Uterus (tissue), 4 donors: ENCODE measurements around the gene TOMM6. TPM values are rescaled to one million over a fixed set of nuclear protein-coding genes. Genes with fewer than 3 reads are reported as not detected.

ENCODE experiments used
- DNase-seq, 2 donors: peaks; one replicate each; pipeline ENCODE4 v3.0.0-alpha.2; 2019 to 2020
- H3K27ac ChIP-seq, 2 donors: fragments of 200-600 bp; sonication (generic); 1 replicate in 1 of 2; 2 replicates in 1 of 2; pipeline ENCODE4 v1.5.1; 2016 to 2018
- H3K27me3 ChIP-seq, 2 donors: fragments of 200-600 bp; sonication (generic); one replicate each; pipeline ENCODE4 v1.5.1; 2018 to 2019; ENCODE audit warnings: control low read depth in 1 of 2
- H3K36me3 ChIP-seq, 2 donors: fragments of 200-600 bp; sonication (generic); one replicate each; pipeline ENCODE4 v1.5.1; 2019; ENCODE audit warnings: control low read depth in 1 of 2
- H3K4me1 ChIP-seq, 2 donors: fragments of 200-600 bp; sonication (generic); one replicate each; pipeline ENCODE4 v1.5.1; 2018 to 2019; ENCODE audit warnings: control low read depth in 1 of 2
- H3K4me3 ChIP-seq, 2 donors: fragments of 200-600 bp; sonication (generic); 1 replicate in 1 of 2; 2 replicates in 1 of 2; pipeline ENCODE4 v1.5.1; 2018 to 2019; ENCODE audit warnings: mild to moderate bottlenecking in 1 of 2
- H3K9me3 ChIP-seq, 2 donors: fragments of 200-600 bp; sonication (generic); one replicate each; pipeline ENCODE4 v1.5.1; 2019; ENCODE audit warnings: control low read depth in 1 of 2
- POLR2A ChIP-seq, 2 donors: fragments of 450-650 bp; IDR thresholded peaks; one replicate each; pipeline ENCODE4 v1.6.1; 2016; ENCODE audit warnings: antibody characterized with exemption in 2 of 2, mild to moderate bottlenecking in 1 of 2, moderate library complexity in 1 of 2
- intact Hi-C: fragments of 100-400 bp; cut with DNase I; formaldehyde crosslinking; loops from one replicate; pipeline ENCODE4 v1.15.1; 2023; ENCODE audit warnings: low total_unique reads
- small RNA-seq: library from RNA; depleted of rRNA; stranded (forward); fragments of <200 nt; gene quantifications from one replicate; pipeline ENCODE3, GENCODE V24; 2016
- total RNA-seq, 4 donors: library from RNA; depleted of rRNA in 3 of 4; stranded (reverse); fragments of >200 nt in 3 of 4; gene quantifications; one replicate each; pipeline versions ENCODE4 v1.1.0 to v1.2.4, GENCODE V29; 2014 to 2023
- TF ChIP-seq, protein P1 (sequence below), 4 experiments: fragments of 200-600 bp in 2 of 4; fragments of 450-650 bp in 2 of 4; sonication (generic) in 2 of 4; IDR thresholded peaks; one replicate each; pipeline ENCODE4 v1.5.1; 2016 to 2019; ENCODE audit warnings: antibody characterized with exemption in 4 of 4, mild to moderate bottlenecking in 2 of 4, moderate library complexity in 1 of 4
- donor health status: DM: yes; HTN: yes; CAD: no.

TOMM6 gene
- total RNA-seq, 4 donors from 2014 or later, result 53.1 to 164 (median 96.0) TPM

DNA sequence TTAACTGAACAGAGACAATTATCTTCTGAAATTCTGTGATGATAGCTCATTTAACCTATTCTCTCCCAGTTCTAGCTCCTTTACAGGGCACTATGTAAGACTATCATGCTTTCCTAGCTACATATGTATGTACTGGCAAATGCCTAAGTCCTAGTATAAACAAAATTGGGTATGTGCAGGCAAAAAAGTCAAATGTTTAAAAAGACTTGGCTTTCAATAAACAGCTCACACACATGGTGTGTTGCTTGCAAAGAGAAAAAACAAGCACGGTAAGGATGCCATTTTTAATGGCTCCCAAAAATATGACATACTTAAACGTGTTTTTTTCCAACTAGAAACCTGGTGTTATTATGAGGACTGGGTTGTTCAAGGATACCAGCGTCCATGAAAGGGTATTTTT, 44.8 kb downstream of the TOMM6 start:
- Histone ChIP-seq H3K27ac (no peak overlapping the region), H3K9me3 (no peaks in the 10 kb centered on the region), H3K36me3 (no peaks in the 10 kb centered on the region), H3K4me1 (no peaks in the 10 kb centered on the region), H3K27me3 (no peaks in the 10 kb centered on the region), H3K4me3 (no peak overlapping the region)
- TF ChIP-seq, protein P1, sequence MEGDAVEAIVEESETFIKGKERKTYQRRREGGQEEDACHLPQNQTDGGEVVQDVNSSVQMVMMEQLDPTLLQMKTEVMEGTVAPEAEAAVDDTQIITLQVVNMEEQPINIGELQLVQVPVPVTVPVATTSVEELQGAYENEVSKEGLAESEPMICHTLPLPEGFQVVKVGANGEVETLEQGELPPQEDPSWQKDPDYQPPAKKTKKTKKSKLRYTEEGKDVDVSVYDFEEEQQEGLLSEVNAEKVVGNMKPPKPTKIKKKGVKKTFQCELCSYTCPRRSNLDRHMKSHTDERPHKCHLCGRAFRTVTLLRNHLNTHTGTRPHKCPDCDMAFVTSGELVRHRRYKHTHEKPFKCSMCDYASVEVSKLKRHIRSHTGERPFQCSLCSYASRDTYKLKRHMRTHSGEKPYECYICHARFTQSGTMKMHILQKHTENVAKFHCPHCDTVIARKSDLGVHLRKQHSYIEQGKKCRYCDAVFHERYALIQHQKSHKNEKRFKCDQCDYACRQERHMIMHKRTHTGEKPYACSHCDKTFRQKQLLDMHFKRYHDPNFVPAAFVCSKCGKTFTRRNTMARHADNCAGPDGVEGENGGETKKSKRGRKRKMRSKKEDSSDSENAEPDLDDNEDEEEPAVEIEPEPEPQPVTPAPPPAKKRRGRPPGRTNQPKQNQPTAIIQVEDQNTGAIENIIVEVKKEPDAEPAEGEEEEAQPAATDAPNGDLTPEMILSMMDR (IDR thresholded peaks at IDR 0.05), result no peak
- no peak for TF ChIP-seq POLR2A (IDR thresholded peaks at IDR 0.05)
- DNase-seq, result no peak
- intact Hi-C loops, result no loop called here

DNA sequence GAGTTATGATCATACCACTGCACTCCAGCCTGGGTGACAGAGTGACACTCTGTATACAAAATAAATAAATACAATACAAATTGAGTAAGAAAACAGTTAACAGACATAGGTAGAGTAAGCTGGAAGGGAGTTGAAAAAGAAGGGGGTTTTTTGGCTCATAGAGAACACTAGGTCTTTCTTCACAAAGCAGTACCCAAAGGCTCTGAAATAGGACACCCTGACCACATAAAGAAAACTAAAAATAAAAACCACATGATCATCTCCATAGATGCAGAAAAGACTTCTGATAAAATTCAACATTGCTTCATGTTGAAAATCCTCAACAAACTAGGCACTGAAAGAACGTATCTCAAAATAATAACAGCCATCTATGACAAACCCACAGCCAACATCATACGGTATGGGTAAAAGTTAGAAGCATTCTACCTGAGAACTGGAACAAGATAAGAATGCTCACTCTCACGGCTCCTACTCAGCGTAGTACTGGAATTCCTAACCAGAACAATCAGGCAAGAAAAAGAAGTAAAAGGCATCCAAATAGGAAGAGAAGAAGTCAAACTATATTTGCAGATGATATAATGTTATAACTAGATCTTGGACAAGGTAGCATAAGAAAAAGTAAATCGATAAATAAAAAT, 48.6 kb downstream of the TOMM6 start:
- TF ChIP-seq, protein P1 (IDR thresholded peaks at IDR 0.05), result no peak
- no peak for TF ChIP-seq POLR2A (IDR thresholded peaks at IDR 0.05)
- intact Hi-C loops, result no loop called here
- no peaks in the 10 kb centered on the region for H3K36me3 ChIP-seq

DNA sequence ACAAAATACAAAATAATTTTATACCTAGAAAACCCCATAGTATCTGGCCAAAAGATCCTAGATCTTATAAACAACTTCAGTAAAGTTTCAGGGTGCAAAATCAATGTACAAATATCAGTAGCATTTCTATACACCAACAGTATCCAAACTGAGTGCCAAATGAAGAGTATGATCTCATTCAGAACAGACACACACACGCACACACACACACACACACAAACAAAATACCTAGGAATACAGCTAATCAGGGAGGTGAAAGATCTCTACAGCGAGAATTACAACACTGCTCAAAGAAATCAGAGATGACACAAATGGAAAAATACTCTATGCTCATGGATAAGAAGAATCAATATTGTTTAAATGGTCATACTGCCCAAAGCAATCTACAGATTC, 49.2 kb downstream of the TOMM6 start:
- H3K9me3 ChIP-seq, result no peaks in the 10 kb centered on the region
- no peaks in the 10 kb centered on the region for H3K4me1 ChIP-seq
- no peaks in the 10 kb centered on the region for H3K27me3 ChIP-seq
- intact Hi-C loops, result no loop called here
- H3K4me3 ChIP-seq, result no peak overlapping the region
- DNase-seq, result no peak
- H3K36me3 ChIP-seq, result no peaks in the 10 kb centered on the region
- TF ChIP-seq, protein P1 (IDR thresholded peaks at IDR 0.05), result no peak
- TF ChIP-seq POLR2A (IDR thresholded peaks at IDR 0.05), result no peak
- H3K27ac ChIP-seq, result no peak overlapping the region

More for the DNA sequence above, 48.6 kb downstream of the TOMM6 start:
- H3K9me3 ChIP-seq, result no peaks in the 10 kb centered on the region
- H3K27me3 ChIP-seq, result no peaks in the 10 kb centered on the region
- DNase-seq, result no peak
- no peaks in the 10 kb centered on the region for H3K4me1 ChIP-seq
- H3K27ac ChIP-seq, result no peak overlapping the region
- H3K4me3 ChIP-seq, result no peak overlapping the region

Small RNAs within 50 kb of the gene (small RNA-seq; reads per million reads assigned to genes)
- gene AL365205.2 (not detected), gene AL365205.3 (not detected), gene RF00393 (not detected)

Other genes with a start within 250 kb of the TOMM6 start
- 10 to 100 TPM in 2 of 4 donors, 1 to 10 TPM in 2; 3.8 to 50.1 (median 9.4) TPM for gene FOXP4, start 241.3 kb upstream of the TOMM6 start, total RNA-seq
- 10 to 100 TPM; 14.4 to 80.0 (median 23.4) TPM for gene MDFI, start 149.2 kb upstream of the TOMM6 start, total RNA-seq
- 10 to 100 TPM in 3 of 4 donors, 1 to 10 TPM in 1; 8.8 to 31.7 (median 17.0) TPM for gene TFEB, start 52.1 kb upstream of the TOMM6 start, total RNA-seq
- gene PGC, start 40.3 kb upstream of the TOMM6 start, total RNA-seq, result 1 to 10 TPM in 1 of 4 donors, under 1 TPM in 1, not detected in 2; 0.91 to 2.1 TPM
- gene FRS3, start 7.8 kb upstream of the TOMM6 start, total RNA-seq, result 1 to 10 TPM in 3 of 4 donors, under 1 TPM in 1; 0.26 to 8.9 (median 2.2) TPM
- gene PRICKLE4, start 6.9 kb upstream of the TOMM6 start, total RNA-seq, result 10 to 100 TPM; 10.4 to 17.9 (median 14.3) TPM
- gene USP49, start 107.7 kb downstream of the TOMM6 start, total RNA-seq, result 10 to 100 TPM in 1 of 4 donors, 1 to 10 TPM in 3; 2.3 to 16.5 (median 6.6) TPM
- 10 to 100 TPM in 3 of 4 donors, 1 to 10 TPM in 1; 1.0 to 36.8 (median 17.3) TPM for gene MED20, start 133.4 kb downstream of the TOMM6 start, total RNA-seq
- 10 to 100 TPM in 3 of 4 donors, under 1 TPM in 1; 0.51 to 20.5 (median 18.0) TPM for gene BYSL, start 133.8 kb downstream of the TOMM6 start, total RNA-seq
- gene CCND3, start 154.1 kb downstream of the TOMM6 start, total RNA-seq, result 100 to 1,000 TPM in 1 of 4 donors, 10 to 100 TPM in 3; 28.8 to 101 (median 74.3) TPM